NCI-H1694 treated with DMSO at 0.1 percent for 48 hours (cell line): ENCODE data around the gene ENAH.
A peak's percentile ranks its signal among the peaks of the same experiment; 100 is the strongest.

Source experiments
- DNase-seq: peaks from one replicate; lab custom pipeline; 2025; lab: John Stamatoyannopoulos, UW

ENAH gene

DNA sequence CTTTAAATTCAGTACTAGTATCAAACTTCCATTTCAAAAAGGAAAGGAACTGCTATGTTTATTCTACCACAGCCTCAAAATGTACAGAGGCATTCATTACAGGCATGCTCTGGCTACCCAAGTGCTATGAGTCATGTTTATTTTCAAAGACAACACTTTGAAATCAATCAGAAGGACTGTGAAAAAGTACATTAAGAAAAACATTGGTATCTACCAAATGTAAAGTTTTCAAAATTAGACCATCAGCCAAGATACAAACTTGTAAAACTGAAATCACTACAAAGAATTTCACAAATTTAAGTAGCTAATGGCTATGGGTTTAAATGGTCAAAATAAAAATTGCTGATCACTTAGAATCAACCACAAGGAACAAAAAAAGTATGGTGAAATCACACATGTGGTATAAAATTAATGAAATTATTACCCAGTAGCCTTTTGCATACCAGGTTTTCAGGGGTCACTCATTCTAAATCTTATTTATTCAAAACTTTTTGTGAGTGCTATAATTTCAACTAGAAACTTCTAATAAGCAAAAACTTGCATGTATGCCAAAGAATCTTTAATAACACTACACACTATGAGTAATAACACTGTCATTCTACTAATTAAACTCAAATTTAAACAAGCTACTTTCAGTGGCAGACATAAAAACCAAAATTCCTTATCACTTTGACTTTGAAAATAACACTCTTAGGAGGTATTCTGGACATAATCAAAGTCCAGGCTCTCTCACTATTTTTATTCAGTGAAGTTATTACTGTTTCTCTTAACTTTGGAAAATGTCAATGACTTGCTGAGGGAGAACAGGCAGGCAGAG is 49.2 kb downstream of the ENAH start:
- DNase-seq: no peak

DNA sequence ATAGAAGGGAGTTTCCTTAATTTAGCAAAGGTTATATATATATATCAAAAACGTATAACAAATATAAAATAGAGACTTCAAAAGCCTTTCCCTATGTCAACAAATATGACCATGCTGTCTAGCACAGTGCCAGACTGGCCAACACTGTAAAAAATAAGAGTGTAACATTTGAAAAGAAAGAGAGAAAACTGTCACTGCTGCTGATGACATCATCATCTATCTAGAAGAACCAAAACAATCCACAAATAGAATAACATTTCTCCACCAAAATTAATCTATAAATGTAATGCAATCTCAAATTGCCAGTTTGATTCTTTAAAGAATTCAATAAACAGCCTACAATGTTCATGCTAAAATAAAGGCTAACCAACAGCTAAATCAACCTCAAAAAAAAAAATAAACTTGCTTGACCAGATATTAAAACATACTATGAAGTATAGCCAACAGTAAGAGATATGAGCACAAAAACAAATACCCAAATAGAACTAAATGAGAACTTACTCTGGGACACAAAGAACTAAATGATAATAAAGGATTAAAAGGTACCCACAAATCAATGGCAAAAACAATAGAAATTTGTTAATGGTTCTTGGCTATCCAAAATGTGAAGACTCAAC is 50.2 kb downstream of the ENAH start:
- DNase-seq: no peak

DNA sequence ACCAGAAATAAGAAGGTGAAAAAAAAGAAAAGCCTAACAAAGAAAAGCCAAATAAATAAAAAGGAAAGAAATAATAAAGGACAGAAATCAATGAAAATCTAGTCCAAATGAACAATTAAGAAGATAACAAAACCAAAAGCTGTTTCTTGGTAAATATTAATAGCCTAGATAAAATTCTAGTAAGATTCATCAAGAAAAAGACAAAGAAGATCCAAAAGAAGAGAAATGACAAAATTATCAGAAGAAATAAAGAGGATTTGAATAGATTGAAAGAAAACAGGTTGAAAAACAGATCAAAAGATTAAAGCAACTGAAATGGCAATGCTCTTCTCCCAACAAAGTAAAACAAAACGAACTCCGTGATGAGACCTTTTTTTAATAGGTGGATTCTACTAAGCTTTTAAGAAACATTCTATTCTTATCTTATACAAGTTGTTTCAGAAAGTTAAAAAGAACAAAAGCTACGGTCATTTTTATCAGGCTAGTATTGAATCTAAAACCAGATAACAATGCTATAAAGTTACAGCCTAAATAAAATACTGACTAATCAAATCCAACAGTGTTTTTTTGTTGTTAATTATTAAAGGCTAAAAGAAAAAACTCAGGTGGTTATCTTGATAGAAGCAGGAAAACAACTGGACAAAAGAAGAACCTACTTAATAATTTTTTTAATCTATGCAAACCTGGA is 50.9 kb downstream of the ENAH start:
- no peak for DNase-seq

DNA sequence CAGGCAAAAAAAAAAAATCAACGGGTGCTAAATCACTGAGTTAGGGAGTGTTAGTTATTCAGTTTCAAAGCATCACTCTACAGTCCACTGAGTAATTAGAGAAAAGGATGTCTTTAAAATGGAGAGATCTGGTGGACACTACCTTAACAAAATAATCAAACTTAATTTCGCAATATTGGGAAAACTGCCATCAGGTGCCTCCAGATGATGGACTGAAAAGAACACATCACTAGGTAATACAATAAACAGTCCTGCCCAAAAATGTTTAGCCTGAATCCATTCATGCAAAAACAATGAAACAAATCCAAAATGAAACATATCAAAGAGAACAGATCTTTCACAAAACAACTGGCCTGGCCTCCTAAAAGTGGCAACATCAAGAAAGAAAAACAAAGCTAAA is 54.1 kb downstream of the ENAH start:
- no peak for DNase-seq

DNA sequence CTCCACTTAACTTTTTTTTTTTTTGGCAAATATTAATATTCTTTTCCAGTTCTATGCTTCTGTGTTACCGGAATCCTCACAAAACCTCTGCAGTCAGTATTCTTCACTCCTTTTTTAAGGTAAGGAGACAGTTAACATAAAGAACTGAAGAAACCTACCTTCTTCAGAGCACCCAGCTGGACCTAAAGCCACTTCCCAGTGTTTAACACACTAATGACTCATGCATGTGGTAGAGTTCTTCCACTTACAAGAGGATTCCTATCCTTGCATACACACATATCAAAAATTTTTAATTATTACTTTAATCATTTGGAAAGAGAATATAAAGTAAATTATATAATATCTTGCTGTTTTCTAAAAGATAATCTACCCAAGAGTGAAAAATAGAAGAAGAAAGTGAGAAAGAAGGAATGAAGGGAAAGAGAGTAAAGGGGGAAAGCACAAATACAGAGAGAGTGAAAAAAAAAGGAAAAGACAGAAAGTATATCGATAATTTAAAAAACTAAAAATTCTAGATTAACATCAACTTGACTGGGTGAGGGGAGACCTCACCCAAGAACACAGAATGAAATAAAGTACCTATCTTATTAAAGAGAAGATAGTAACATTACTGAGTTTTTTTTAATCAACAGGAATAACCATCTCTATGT is 54.9 kb downstream of the ENAH start:
- DNase-seq: no peak

DNA sequence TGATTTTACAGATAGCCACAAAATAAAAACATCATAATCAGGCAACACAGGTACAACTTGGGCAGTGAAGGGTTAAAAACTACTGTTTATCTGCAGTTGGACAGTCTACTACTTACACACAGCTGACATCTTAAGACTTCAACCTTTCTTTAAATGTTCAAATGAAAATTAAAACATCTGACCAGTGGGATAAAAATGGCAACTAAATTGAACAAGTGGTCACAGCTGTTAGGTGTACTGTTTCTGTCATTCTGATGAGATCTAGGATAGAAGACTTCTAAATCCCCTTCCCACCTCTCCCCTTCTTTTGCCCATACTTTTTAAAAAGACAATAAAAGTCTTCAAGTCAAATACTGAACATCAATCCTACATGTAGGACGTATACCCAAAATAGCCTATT is 56.2 kb downstream of the ENAH start:
- no peak for DNase-seq

DNA sequence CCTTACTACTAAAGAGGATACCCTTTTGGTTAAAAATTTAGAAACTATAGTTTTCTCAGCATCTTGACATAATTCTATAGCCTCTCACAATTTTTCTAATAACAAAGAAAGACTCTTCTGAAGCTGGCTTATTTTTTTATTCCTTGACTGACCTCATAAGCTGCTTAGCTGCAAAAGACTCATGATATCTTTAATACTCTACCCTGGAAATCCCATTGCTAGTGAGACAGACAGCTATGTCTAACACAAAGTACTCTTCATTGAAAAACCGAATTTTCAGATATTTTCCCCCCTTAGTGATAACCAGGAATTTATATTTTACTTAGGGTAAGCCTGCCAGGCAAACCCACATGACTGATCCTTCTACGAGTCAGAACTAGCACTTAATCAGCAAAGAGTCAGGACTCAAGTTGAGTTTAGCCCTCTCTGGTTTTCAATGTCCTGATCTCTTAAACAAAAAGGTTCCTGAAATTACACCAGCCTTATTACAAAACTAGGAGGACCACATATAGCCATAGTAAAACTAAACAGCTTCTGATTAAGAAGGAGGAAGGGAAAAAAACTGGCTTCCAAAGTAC is 56.9 kb downstream of the ENAH start:
- no peak for DNase-seq

DNA sequence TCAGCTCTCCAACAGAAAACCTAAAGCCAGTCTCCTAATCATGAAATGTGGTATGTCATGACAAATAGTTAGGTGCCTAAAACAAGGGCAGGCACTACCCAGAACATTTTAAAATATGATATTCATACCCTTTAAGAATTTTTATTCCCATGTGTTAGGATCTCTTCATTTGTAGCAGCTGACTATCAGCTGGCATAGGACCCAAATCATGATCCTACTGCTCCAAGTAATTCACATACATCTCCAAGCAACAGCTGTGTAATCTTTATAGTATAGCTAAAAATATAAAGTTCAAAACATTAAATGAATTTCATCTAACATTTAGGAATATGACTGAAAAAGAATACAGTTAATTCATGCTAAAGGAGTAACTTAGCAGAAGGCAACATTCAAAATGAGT is 57.5 kb downstream of the ENAH start:
- no peak for DNase-seq

DNA sequence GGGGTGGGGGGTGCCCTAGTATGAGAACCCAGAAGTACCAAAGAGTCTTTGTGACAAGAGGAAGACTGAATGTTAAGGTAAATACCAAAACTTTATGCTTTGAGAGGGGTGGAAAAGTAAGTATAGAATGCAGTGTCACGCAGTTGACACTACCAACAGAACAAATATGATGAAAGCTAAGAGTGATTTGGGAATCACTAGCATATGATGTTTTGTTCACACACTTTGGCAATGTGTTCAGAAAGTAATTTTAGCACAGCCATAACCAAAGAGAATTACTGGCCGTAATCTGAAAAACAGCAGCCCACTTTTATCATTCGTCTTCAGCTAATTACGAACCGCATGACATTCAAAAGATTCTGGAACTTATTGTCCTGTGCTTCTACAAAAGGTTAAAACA is 59.5 kb downstream of the ENAH start:
- DNase-seq: no peak

DNA sequence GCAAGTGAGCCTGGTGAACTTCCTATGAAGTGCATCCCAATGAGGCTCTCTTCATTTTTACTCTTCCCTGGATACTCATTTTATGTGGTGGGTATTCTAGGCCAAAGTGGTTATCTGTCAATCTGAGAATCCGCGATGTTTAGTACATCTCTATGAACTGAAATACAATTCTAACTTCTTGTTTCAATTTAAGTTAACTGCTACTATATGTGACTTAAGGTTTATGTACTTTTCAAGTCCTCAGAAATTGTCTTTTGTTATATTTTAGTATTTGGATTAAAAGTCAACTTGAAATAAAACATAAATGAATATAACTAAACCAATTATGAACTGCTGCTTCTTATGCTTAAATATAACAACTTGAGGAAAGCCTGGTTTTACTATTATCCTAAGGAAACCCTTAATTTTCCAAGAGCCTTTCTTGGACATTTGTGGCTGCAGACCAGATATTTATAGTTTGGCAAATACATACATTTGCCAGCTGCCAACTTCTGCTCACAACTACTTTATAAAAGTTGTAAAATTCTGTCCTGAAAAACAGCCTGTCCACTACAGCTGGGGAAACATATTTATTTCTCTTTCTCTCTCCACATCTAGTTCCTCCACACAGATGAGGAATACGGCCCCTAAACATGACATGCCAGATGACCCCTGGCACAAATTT is 60.4 kb downstream of the ENAH start:
- no peak for DNase-seq

DNA sequence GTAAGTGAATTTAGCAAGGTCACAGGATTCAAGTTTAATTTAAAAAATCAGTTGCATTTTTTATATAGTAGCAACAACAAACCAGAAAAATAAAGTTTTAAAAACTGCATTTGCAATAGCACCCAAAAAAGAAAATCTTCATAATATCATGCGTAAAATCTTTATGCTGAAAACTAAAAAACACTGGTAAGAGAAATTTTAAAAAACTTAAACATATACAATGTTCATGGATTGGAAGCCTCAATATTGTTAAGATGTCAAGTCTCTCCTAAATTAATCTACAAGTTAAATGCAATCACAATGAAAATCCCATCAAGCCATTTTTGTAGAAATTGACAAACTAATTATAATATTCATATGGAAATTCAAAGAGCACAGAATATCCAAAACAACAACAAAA is 65.6 kb downstream of the ENAH start:
- no peak for DNase-seq

DNA sequence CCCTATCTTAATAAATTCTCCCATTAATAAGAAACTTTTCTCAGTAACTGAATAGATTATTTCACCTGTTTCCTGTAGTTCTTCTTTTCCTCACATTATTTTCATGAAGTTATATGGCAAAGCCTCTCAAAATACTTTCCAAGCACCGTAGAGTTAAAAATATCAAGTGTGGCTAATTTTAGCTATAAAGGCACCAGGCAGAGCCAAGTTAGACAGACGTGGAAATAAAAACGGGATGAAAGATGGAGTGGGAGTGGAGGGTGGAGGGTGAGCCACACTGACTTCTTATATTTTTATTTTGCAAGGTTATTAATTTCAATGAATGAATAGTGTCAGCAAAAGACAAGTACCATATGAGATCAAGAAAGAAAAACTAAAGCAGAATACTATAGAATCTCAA is 71.7 kb downstream of the ENAH start:
- DNase-seq: no peak

DNA sequence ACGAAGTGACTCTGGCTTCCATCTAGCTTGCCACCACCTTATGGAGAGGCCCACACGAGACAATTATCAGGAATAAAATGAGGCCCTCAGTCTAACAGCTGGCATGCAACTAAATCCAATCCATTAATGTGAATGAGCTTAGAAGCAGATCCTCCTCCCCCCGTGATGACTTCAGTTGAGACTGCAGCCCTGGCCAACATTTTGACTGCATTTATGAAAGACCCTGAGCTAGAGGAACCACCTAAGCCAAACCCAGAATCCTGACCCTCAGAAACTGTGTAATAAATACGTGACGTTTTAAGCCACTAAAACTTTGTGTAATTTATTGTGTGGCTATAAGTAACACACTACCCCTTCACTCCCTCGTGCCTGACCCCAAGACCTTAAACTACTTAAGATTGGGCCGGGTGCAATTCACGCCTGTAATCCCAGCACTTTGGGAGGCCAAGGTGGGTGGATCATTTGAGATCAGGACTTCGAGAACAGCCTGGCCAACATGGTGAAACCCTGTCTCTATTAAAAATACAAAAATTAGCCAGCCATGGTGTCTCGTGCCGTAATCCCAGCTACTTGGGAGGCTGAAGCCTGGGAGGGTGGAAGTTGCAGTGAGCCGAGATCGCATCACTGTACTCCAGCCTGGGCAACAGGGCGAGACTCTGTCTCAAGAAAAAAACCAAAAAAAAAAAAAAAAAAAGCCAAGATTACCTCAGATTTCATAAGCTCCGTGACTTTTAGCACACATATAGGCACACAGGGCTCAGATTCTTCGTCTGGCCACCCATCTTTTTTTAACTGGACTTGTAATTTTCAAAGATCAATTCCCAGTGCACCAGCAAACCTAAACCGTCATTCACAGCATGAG is 72.5 kb downstream of the ENAH start:
- DNase-seq: peak; percentile 74

DNA sequence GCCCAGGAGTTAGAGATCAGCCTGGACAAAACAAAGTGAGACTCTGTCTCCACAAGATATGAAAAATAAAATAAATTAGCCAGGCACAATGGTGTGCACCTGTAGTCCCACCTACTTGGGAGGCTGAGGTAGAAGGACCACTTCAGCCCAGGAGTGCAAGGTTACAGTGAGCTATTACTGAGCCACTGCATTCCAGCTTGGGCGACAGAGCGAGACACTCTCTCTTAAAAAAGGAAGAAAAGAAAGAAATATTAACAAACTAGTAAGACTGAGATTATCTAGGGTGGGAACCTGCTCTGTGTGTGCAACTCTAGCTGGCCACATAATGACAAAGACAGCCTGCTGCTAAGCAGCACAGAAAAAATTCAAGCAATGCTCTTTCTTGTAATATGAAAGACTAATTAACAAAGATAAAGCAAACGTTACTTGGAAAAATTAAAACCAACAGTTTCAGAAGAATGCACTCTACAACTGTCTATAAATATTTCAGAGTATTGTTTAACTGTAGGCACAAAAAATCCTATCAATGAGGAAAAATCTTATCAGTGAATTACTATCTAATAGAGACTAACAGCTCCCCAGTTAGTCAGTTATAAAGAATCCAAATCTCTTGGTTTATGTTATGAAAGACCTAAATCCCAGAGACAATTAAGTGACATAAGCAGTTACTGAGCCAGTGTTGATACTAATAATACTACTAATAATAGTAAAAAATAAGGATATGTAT is 74.5 kb downstream of the ENAH start:
- DNase-seq: no peak

DNA sequence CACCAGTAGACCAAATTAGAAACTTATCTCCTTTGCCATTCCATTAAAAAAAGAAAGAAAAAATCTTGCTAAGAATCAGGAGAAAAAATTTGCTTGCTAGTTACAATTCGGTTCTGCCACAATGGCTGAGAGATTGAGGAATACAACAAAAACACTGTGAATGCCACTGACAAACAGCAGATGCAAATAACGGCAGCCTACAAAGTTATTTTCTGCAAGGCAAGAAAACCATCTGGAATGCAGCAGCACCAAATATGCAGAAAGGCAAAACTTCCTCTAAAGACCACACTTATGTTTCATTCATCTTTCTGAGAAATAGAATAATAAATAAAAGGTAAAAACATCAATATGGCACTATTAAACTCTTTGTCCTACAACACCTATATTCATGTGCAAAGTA is 75.7 kb downstream of the ENAH start:
- DNase-seq: peak; percentile 16

DNA sequence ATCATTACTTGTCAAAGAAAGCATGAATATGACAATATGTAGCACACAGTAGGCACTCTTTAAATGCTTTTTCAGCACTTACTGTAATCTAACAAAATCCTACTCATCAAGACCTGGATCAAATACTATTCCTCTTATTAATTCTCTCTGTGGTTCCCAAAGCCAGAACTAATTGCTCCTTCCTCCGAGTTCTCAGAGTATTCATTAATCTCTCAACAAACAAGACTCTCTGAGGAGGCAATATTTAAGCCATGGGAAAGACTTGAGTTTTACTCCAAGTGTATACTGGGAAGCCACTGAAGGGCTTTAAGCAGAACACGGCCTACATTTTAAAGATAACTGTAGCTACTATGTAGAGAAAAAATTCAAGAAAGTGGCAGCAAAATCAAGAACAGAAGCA is 79.7 kb downstream of the ENAH start:
- DNase-seq: no peak

DNA sequence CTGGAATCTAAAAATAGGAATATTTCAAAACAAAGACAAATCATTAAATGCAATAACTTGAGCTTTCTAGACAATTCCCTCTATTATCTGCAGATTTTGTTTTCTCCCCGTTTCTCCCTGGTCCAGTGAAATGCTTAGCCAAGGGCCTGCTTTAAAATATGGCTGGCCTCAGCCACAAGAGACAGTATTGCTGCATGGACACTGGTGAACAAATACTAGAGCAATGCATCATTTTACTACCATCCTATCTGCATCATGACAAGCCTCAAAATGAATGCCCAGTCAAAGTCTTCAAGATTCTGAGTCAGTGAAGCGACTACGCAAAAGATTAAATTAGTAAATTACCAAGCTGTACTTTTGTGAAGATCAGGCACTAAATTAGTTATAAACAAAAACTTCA is 80.5 kb downstream of the ENAH start:
- no peak for DNase-seq

DNA sequence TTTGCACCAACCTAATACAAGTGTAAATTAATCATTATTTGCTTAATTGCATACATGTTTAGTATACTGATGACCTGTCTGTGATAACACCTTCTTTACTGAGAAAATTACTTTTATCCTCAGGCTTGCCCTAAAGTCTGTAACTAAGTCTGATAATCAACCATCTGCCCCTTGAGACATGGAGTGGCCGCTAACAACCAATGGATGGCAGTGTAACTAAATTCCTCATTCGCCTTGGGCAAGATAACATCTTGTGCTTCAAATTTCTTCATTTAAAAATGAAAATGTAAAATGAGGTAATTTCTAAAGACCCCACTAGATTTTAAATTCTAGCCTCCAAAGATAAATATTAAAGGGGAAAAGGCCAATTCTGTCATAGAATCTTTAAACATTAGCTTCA is 85.1 kb downstream of the ENAH start:
- no peak for DNase-seq

DNA sequence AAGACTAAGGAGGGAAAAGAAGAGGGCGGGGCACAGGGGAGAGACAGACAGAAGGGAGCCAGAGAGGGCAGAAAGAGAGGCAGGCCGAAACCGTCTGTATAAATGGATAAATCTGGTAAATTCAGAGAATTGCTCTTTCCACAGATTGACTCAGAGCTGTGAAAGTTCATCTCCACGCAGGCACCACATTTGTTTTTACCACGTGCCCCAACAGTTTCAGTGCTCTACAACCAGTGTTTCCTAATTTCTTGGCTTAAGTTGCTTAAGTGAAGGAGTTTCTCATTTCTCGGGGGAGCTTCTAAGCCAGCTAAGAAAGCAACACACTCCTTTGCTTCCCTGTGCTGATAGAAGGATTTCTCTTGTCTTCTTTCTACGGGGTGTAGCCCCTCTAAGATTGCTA is 87.1 kb downstream of the ENAH start:
- DNase-seq: no peak

DNA sequence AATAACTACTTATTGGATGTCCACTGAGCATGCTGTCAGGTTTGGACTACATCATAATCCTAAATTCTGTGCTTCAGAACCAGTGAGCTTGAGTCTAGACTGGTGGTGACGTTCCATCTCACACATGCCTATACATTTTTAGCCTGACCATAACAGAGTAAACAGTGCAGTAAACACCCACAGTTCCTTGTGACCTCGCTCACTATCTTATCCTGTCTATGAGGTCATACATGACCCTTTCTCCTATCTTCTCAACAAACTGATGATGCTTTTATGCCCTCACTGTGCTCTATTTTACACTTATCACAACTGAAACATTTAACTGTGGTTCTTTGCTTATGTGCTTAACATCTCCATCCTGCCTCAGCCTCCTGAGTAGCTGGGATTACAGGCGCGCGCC is 91.2 kb downstream of the ENAH start:
- DNase-seq: no peak
